HG03064 (cell line): ENCODE data around the gene KRT73.

ENCODE experiments used
- ATAC-seq: cut with Tn5 transposase; IDR thresholded peaks from one replicate; pipeline ENCODE4 v1.9.1; 2021; ENCODE audit warnings: low read depth; ENCODE audit not compliant: unreplicated experiment

The KRT73 gene

GRCh38 chr12:52618216-52618615, at the start of gene KRT73:
Gene KRT73, minus strand, starts transcription at chr12:52618559. Its CDS starts 35 bp downstream, at chr12:52618524.
- ATAC-seq = no peak

DNA sequence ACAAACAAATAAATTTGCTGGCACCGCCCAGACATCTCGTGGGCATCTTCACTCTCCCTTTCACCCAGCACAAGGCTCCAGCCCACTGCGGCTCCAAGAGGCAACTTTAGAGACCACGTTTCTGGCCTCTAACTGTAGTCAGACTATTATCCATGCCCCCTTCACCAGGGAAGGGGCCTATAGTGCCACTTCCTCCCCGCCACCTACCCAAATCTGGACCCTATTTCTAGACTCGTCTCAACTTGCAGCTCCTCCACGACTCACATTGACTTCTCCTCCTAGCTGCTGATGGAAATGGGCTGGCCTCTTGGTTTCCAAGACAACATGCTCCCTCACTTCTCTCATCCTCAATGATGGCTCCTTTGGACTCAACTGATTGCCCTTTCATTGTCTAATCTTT, 49.6 kb upstream of the KRT73 start:
- no peak for ATAC-seq

DNA sequence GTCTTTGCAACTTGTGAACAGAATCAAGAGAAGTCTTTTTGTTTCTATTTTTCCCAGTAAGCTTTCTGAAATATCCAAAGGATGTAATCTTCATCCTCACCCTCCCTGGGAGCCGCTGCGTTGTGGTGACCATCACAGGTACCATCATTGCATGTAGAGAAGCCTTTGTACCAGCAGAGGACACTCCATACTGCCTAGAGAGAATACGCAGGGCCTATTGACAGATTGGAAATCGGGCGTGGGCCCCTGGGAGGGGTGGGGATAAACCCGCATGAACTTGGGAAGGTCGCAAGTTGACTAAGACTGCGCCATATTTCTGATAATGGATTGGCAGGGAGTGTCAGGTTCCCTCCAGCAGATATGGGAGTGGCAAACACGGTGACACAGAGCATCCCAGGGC, 49.1 kb upstream of the KRT73 start:
- ATAC-seq = no peak

- no peak for ATAC-seq
Measured at GRCh38 chr12:52666471-52666870, 48.1 kb upstream of the KRT73 start.

DNA sequence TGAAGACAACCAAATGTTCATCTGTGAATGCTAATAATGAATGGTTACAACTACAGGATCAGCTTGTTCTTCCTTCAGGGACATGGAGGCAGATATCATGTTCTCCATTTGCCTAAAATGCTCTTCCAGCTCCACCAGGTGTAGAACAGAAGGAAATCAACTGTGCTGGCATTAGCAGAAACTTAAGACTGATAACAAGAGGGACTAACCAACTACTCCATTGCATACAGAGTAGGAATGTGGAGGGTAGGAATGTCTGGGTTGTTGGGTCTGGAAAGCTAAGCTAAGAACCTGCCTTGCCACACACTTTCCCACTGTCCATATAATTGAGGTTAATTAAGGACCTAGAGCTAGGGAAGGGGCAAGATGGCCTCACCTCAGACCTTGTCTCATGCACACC, 45.1 kb upstream of the KRT73 start:
- ATAC-seq = no peak

GRCh38 chr12:52662918-52663229, 44.5 kb upstream of the KRT73 start:
- ATAC-seq = no peak

DNA sequence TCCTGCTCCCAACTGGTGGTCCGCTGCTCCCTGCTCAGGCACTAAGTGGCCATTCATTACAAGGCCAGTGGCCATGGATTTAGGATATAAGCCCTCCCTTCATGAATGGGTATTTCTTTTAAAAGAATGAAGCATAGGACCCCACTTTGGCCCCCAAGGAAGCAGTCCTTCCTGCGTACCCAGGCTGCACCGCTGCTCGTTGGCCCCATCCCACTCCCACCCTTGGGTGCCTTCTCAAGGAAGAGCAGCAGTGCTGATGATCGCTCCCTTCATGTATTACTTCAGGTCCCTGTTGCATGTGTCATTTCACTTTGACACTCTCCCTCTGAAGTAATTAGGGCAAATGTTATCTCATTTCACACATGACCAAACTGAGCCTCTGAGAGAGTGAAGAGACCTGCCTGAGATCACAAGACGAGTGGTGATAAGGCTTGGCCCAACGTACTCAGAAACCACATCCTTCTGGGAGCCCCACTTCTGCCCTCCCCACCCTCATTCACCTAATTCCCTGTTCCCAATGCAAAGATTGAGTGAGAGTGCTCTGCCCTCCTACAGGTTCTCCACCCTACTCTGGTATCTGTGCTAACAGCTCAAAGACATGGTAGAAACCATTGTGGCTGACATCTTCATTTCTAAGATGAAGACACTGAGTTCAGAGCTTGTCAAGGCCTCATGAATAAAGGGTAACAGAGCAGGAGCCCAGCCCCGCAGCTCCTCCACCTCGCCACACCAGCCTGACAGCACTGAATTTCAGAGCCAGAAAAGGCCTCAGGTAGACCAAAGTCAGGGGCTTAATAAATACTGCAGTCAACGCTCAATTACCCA, 43.9 kb upstream of the KRT73 start:
- no peak for ATAC-seq

DNA sequence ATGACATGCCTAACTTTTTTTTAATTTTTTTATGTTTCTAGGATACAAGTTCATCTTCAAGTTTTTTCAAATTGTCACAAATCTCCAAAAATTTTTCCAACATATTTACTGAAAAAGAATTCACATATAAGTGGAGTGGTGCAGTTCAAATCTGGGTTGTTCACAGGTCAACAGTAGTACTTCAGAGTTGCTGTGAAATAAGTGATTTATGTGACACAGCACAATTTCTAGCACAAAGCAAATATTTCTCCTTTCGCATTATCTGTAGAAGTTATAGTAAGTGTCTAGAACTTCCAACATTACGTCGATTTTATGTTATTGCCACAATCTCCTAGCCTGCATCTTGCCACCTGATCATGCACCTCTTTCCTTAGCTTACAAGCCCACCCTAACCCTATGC, 43.3 kb upstream of the KRT73 start:
- no peak for ATAC-seq

GRCh38 chr12:52660934-52661499, 42.7 kb upstream of the KRT73 start:
- ATAC-seq = no peak

- no peak for ATAC-seq
Measured at GRCh38 chr12:52659951-52660350, 41.6 kb upstream of the KRT73 start.

- ATAC-seq = no peak
Measured at GRCh38 chr12:52659395-52659794, 41.0 kb upstream of the KRT73 start.

GRCh38 chr12:52658196-52658595, 39.8 kb upstream of the KRT73 start:
- ATAC-seq = no peak

DNA sequence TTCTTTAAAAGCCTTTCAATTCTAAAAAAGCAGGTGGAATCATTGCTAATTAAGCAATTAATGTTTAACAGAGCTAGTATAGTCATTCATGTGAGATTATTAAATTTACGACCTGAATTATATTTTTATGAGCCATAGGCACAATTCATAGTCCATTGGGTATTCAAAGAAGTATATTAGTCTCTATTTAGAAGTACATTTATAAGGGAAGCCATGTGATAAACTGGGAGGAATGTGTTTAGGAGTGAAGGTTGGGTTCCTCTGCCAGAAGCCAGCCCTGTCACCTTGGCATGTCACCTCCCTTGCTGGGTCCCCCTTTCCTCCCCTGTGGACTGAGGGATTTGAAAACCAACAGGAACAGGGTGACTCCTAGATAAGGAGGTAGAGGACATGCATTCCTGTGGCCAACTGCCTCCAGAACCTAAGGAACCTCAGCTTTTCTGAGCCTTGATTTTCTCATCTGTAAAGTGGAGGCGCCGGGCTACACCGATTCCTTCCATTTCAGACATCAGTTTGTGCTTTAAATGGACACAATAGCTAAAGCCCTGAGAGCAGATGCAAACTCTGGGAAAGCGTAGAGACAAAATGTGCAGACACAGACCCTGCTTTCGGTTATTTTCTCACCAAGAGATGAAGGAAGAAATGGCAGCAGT, 39.0 kb upstream of the KRT73 start:
- ATAC-seq = no peak

GRCh38 chr12:52656616-52657015, 38.3 kb upstream of the KRT73 start:
- ATAC-seq = no peak

DNA sequence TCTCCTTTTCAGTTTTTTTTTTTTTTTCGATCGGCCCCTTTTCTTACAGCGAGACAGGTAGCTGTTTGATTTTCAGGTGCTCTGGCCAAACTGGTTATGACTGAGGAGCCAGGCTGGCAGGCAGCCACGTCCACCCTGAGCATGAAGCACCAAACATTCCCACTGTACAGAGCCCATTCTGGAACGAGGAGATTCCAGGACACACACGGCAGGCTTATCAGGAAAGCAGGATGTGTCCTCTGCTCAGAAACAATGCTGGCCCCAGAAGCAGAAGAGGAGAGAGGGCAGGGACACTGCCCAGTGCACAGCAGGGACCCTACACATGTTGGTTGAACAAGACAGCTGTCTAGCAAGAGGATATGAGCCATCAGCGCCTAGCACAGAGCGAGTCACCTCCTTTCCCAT, 37.4 kb upstream of the KRT73 start:
- ATAC-seq = no peak

- ATAC-seq = no peak
Measured at GRCh38 chr12:52655251-52655650, 36.9 kb upstream of the KRT73 start.

GRCh38 chr12:52651726-52652261, 33.4 kb upstream of the KRT73 start, which contains the start of gene KRT2:
Gene KRT2, minus strand, starts transcription at chr12:52652211. Its CDS starts 69 bp downstream, at chr12:52652142.
- ATAC-seq = no peak

- ATAC-seq = no peak
Measured at GRCh38 chr12:52650520-52651081, 32.2 kb upstream of the KRT73 start.

DNA sequence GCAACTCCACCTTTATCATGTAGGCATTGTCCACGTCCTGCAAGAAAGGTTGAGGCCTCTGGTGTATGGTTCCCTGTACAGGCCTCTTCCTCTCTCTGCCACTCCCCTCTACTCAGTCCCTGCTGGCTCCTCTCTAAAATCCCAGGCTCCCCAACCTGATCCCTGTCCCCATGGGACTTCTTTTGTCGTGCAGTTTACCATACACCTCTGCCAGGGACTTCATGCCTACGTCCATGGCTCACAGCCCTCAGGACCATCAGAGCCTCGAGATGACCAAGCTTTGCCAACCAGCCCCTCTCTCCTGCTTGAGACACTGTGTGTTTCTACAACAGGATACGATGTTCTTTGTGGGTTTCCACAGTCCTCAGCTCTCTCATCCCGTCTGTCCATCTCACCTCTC, 30.7 kb upstream of the KRT73 start:
- ATAC-seq = no peak

DNA sequence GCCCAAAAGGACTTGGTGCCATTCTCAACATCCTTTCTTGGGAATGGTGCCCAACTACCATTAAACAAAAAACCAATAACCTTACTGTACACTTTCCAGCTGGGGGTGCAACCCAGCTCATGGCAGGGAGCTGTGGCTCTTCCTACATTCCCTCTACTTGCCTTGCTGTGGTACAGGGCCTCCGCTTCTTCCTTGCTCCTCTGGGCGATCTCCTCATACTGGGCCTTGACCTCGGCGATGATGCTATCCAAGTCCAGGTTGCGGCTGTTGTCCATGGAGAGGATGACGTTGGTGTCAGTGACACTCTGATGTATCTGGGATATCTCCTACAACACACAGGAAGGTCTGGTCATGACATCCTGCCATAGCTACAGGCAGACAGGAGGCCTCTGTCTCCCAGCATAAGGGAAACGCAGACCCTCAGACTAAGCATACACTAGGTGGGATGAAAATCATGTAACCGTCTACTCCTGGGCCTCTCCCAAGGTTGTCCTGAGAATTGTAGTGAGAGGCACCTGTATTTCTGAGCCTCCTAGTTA, 29.7 kb upstream of the KRT73 start:
- no peak for ATAC-seq

DNA sequence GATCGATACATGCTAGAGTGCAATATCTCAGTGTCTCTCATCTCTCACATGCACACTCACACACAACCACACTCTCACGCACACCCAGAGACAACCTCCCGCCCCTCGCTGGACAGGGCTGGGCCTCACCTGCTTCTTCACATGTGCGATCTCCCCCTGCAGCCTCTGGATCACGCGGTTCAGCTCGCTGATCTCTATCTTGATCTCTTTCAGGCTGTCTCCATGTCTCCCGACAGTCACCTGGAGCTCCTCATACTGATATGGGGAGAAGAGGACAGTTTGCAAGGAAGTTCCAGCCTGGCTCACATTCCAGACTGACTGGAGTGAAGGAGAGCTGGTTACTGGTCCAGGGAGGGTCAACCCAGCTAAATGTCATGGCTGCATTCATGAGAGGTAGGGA, 29.2 kb upstream of the KRT73 start:
- ATAC-seq = no peak
